ENCODE data around the gene FADS6. TPM values are rescaled to one million over a fixed set of nuclear protein-coding genes. Genes with fewer than 3 reads are reported as not detected.

FADS6 gene
- total RNA-seq, 2 experiments from 2014 or later: not detected

GRCh38 chr17:74848656-74849399 lies 44.6 kb downstream of the FADS6 start:
- H3K4me3 Mint-ChIP-seq: no peak overlapping the region
- no peaks in the 10 kb centered on the region for H3K9me3 Mint-ChIP-seq
- no peak overlapping the region for H3K27ac Mint-ChIP-seq
- peaks cover 30% of the 10 kb centered on the region for H3K27me3 Mint-ChIP-seq
- DNase-seq: no peak
- H3K36me3 Mint-ChIP-seq: no peaks in the 10 kb centered on the region
- peaks cover 4% of the 10 kb centered on the region for H3K4me1 Mint-ChIP-seq

GRCh38 chr17:74846621-74847020 lies 46.8 kb downstream of the FADS6 start:
- Mint-ChIP-seq H3K4me3 (no peak overlapping the region), H3K27me3 (peaks cover 29% of the 10 kb centered on the region), H3K9me3 (no peaks in the 10 kb centered on the region), H3K4me1 (no peaks in the 10 kb centered on the region), H3K27ac (no peak overlapping the region), H3K36me3 (no peaks in the 10 kb centered on the region)
- DNase-seq: no peak

DNA sequence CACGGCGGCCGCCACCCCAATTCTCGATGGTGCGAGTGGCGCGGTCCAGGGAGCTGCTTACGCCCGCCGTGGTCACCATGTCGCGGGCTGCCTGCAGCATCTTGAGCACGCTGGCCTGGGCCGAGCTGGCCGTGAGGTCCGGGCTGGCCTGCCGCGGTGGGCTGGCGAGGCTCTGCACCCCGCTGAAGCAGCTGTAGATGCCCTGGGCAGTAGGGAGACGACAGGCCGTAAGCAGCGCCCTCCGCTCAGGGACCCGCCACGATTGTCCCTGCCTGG lies 50.1 kb downstream of the FADS6 start:
- Mint-ChIP-seq H3K27ac (no peak overlapping the region), H3K4me1 (peaks cover 15% of the 10 kb centered on the region), H3K9me3 (no peaks in the 10 kb centered on the region), H3K4me3 (no peak overlapping the region), H3K27me3 (peaks cover 22% of the 10 kb centered on the region), H3K36me3 (no peaks in the 10 kb centered on the region)
- DNase-seq: no peak

DNA sequence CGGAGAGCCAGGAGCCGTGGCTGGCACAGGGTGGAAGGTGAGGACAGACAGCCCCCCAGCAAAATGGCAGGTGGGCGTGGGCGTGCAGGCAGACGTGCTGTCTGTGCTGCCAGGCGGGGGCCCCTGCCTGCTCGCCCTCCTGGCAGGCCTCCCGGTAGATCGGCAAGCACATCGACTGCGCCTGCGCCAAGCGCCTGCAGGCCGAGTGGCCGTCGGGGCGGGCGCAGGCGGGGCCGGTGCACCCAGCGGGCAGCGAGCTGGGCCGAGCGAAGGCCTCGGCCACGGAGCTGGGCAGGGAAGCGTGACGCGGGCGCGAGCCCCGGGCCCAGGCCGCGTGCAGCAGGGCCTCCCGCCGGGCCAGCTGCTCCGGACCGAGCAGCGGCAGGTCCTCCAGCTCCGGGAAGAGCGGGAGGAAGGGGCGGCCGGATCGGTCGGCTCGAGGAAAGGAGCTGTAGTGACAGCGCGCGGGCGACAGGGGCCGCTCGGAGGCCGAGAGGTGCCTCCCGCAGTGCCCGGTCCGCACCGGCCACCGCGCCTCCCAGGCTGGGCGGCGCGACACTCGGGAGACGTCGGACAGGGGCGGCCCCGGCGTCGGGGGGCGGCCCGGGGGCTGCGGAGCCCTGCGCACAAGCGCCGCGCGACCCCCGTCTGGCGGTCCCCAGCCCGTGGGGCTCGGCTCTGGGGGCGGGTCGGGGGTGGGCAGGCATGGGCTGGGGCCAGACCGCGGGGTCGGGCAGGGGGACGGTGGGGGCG lies 50.7 kb downstream of the FADS6 start:
- Mint-ChIP-seq H3K27ac (no peak overlapping the region), H3K4me3 (no peak overlapping the region), H3K36me3 (no peaks in the 10 kb centered on the region), H3K9me3 (no peaks in the 10 kb centered on the region), H3K27me3 (peaks cover 22% of the 10 kb centered on the region), H3K4me1 (peaks cover 15% of the 10 kb centered on the region)
- DNase-seq: no peak

DNA sequence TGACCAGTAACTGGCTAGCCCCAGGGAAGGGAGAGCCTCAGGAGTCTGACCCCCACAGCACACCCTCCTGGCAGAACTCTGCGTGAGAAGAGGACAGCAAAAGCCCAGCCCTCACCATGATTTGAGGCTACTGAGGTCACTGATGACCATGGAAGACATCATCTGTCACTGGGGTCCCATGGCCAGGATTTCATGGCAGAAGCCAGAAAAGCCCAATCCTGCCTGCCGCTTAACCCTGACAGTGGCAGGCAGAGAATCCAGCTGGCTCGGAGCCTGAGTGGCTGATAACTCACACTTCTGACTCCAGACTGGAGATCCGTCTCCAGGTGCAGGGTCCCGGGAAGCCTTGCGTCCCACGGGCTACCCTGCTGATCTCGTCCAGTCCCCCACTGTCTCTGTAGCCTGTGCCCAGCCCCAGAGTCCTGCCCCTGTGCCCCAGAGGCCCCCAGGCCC lies 51.3 kb downstream of the FADS6 start:
- Mint-ChIP-seq H3K36me3 (no peaks in the 10 kb centered on the region), H3K4me3 (no peak overlapping the region), H3K27ac (no peak overlapping the region), H3K27me3 (peaks cover 22% of the 10 kb centered on the region), H3K9me3 (no peaks in the 10 kb centered on the region), H3K4me1 (peaks cover 15% of the 10 kb centered on the region)
- DNase-seq: no peak

GRCh38 chr17:74840989-74841666 lies 52.3 kb downstream of the FADS6 start:
- Mint-ChIP-seq H3K4me1 (peaks cover 15% of the 10 kb centered on the region), H3K36me3 (peaks cover 4% of the 10 kb centered on the region), H3K9me3 (no peaks in the 10 kb centered on the region), H3K27me3 (peaks cover 22% of the 10 kb centered on the region), H3K4me3 (no peak overlapping the region), H3K27ac (no peak overlapping the region)
- DNase-seq: no peak

DNA sequence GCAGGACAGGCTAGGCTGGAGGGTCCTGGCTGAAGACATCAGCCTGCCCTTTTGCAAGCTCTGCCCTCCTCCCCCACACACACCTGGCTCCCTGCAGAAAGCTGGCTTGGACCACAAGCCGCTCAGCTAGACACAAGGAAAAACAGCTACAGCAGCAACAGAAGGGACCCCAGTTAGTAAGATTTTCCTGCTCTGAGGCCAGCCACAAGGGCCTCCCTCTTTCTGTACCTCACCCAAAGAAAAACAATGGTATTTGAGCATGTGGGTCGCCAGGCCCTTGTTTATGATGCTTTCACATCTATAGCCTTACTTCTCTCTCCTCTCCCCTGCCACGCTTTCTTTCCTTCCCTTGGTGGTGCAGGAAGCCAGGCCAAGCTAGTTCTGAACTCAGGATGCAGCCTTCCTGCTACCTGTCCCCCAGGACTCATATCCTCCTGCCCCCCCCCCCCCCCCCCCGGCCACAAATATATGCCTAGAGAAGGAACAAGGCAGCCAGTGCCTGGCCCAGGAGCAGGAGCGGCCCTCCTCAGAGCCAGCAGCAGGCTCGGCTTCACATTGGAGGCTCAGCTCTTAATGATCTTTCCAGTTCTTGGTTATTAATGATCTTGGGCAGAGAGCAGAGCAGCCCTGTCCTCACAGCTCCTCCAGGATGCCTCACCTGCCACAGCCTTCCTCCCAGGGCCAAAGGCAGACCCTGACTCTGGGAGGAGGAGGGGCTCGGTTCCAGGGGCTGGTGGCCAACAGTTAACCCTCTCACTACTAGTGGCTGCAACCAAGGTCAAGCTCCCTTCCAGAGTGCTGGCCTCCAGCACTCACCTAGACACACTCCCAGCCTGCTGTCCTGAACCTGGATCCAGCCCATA lies 53.2 kb downstream of the FADS6 start:
- Mint-ChIP-seq H3K4me3 (no peak overlapping the region), H3K36me3 (peaks cover 9% of the 10 kb centered on the region), H3K4me1 (peaks cover 15% of the 10 kb centered on the region), H3K27me3 (peaks cover 22% of the 10 kb centered on the region), H3K27ac (no peak overlapping the region), H3K9me3 (no peaks in the 10 kb centered on the region)
- no peak for DNase-seq

DNA sequence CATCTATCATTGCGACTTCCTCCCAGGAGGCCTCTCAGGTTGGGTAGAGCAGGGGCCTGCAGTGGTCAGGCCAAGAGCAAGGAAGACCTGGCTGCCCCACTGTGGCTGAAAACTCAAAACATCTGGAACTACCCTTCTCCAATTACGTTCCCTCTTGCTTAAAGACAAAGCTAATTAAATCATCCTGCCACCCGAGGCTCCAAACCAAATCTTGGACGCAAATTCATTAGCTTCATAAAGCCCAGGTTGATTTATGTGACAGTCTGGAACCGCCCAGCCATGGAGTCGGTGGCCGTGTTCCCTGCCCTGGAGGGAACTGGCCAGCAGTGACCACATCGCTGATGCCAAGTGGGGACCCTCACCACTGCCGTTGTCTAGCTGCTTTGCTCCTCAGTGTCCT lies 55.2 kb downstream of the FADS6 start:
- Mint-ChIP-seq H3K27me3 (peaks cover 10% of the 10 kb centered on the region), H3K27ac (no peak overlapping the region), H3K4me1 (peaks cover 15% of the 10 kb centered on the region), H3K9me3 (no peaks in the 10 kb centered on the region), H3K4me3 (no peak overlapping the region), H3K36me3 (peaks cover 9% of the 10 kb centered on the region)
- no peak for DNase-seq

DNA sequence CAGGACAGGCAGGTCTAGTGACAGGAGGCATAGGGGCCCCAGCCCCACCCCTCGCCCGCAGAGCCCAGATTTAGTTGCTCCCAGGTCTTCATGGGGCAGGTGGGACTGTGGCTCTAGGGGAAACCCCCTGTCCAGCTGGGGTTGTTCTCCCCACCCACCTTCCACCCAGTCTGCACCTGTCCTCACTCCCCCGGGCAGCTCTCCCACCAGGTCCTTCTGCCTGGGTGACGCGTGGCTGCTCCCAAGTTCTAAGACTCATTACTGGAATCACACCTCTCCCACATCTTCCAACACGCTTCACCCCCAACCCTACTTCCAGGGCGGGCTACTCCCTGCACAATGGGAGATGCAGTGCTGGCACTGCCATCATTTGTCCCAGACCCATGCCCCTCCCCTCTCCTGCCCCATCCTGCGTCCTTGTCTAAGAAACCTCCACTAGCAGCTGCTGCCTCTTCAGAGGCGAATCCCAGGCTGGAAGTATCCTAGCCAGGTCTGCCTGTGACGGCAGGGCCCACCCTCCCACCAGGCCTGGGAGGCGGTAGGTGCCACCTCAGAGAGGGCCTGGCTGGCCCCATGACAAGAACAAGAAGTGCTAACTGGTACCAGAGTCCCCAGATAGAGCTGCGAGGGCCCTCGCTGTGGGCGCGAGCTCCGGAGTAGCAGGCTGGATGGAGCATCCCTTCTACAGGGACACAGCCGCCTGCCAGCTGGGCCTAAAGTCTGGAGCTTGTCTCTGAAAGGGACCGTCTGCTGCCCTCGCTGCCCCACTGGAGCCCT lies 56.6 kb downstream of the FADS6 start:
- Mint-ChIP-seq H3K4me3 (no peak overlapping the region), H3K4me1 (peaks cover 15% of the 10 kb centered on the region), H3K36me3 (peaks cover 11% of the 10 kb centered on the region), H3K27ac (no peak overlapping the region), H3K9me3 (no peaks in the 10 kb centered on the region), H3K27me3 (peaks cover 6% of the 10 kb centered on the region)
- DNase-seq: no peak

DNA sequence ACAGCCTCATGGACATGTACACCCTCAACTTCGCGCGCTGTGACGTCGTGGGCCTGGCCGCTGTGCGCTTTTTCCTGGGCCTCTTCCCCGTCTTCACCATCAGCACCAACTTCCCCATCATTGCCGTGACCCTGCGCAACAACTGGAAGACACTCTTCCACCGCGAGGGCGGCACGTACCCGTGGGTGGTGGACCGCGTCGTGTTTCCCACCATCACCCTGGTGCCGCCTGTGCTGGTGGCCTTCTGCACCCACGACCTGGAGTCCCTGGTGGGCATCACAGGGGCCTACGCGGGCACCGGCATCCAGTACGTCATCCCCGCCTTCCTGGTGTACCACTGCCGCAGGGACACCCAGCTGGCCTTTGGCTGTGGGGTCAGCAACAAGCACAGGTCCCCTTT lies 57.2 kb downstream of the FADS6 start:
- Mint-ChIP-seq H3K9me3 (no peaks in the 10 kb centered on the region), H3K27ac (no peak overlapping the region), H3K4me3 (no peak overlapping the region), H3K4me1 (peaks cover 15% of the 10 kb centered on the region), H3K27me3 (no peaks in the 10 kb centered on the region), H3K36me3 (peaks cover 11% of the 10 kb centered on the region)
- no peak for DNase-seq

- H3K4me1 Mint-ChIP-seq: no peaks in the 10 kb centered on the region
- H3K4me3 Mint-ChIP-seq: no peak overlapping the region
- H3K36me3 Mint-ChIP-seq: peaks cover 15% of the 10 kb centered on the region
- no peaks in the 10 kb centered on the region for H3K27me3 Mint-ChIP-seq
- DNase-seq: no peak
- H3K27ac Mint-ChIP-seq: no peak overlapping the region
- H3K9me3 Mint-ChIP-seq: no peaks in the 10 kb centered on the region
Measured at GRCh38 chr17:74833501-74834377, 59.7 kb downstream of the FADS6 start.

DNA sequence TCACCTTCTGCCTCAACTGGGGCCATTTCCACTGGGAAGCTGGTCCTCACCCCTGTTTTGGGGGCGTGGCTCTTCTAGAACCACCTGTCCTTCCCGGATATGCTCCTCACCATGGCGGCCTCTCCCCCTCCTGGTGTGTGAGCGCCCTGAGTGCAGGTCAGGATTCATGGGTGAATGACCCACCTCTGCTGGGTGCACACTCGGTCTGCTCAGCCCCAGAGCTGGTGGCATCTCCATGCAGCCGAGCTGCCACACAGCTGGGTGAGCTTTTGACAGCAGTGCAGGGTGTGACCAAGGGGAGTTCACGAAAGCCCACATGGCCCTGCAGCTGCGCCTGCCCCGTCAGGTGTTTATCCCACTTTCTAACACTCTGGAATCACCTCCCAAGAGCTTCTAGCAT lies 61.0 kb downstream of the FADS6 start:
- Mint-ChIP-seq H3K4me3 (no peak overlapping the region), H3K9me3 (no peaks in the 10 kb centered on the region), H3K4me1 (no peaks in the 10 kb centered on the region), H3K36me3 (peaks cover 15% of the 10 kb centered on the region), H3K27ac (no peak overlapping the region), H3K27me3 (no peaks in the 10 kb centered on the region)
- DNase-seq: no peak

DNA sequence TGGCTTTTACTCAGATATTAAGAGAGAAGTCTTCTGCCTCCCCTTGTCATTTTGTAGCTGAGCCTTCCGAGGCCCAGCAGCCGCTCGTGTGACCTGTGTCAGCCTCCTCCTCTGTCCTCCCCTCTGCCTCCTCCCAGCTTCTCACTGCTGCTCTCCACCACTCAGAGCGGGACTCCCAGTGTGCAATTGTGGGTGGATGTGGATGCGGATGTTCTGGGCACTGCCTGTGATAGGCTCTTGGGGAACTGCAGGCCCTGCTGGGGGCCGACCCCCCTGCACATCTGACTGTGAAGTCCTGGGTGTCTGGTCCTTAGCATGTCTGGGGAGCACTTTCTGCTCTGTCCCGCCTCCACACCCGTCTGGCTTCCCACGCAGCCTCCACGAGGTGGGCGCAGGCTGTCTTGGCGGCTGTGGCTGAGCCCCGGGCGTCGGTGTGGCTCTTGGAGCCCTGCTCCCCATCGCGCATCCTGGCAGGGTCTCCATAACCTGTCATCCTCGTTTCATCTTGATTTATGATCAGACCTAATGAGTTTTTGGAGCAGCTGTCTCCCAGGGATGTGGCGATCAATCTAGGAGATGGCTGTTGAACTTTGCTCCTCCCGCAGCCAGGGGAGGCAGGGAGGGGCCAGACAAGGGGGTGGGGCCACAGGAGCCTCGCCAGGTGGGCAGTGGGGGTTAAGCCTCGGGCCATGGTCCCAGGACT lies 61.8 kb downstream of the FADS6 start:
- no peak overlapping the region for H3K4me3 Mint-ChIP-seq
- no peaks in the 10 kb centered on the region for H3K9me3 Mint-ChIP-seq
- DNase-seq: no peak
- H3K27ac Mint-ChIP-seq: no peak overlapping the region
- peaks cover 13% of the 10 kb centered on the region for H3K36me3 Mint-ChIP-seq
- no peaks in the 10 kb centered on the region for H3K4me1 Mint-ChIP-seq
- no peaks in the 10 kb centered on the region for H3K27me3 Mint-ChIP-seq

Measured in activated naive CD8-positive, alpha-beta T cell treated with anti-CD3 and anti-CD28 coated beads for 36 hours (primary cell).